Mesodermal cell (in vitro differentiated cells): Measurements from ENCODE around the gene LCN15.
"Not testable (repeated sequence)": the region's sequence is repeated elsewhere in the genome, so short reads cannot be mapped to it uniquely, and the experiment has no call there.

ENCODE experiments used
- H3K27ac ChIP-seq: 2 replicates; pipeline ENCODE4 v1.7.0; 2013; ENCODE audit warnings: mild to moderate bottlenecking, low read depth, low read length, moderate library complexity; ENCODE audit not compliant: severe bottlenecking
- H3K36me3 ChIP-seq: 2 replicates; pipeline ENCODE4 v1.7.1; 2013; ENCODE audit warnings: mild to moderate bottlenecking, low read length, moderate library complexity; ENCODE audit not compliant: control insufficient read depth, insufficient read depth
- H3K4me1 ChIP-seq: one replicate; pipeline ENCODE4 v1.7.1; 2013; ENCODE audit warnings: mild to moderate bottlenecking, low read length; ENCODE audit not compliant: insufficient read depth, control insufficient read depth, poor library complexity, severe bottlenecking
- H3K4me3 ChIP-seq: 2 replicates; pipeline ENCODE4 v1.7.0; 2013; ENCODE audit warnings: low read length, control low read depth, mild to moderate bottlenecking; ENCODE audit not compliant: insufficient read depth, poor library complexity, severe bottlenecking; ENCODE audit errors: extremely low read depth
- H3K9me3 ChIP-seq: 2 replicates; pipeline ENCODE4 v1.7.1; 2013; ENCODE audit warnings: mild to moderate bottlenecking, low read length, moderate library complexity; ENCODE audit not compliant: control insufficient read depth
- WGBS, 2 experiments: methylation state at CpG; one replicate each; pipeline ENCODE4 v1.1.5; 2013; ENCODE audit warnings: missing lambda C conversion rate in 2 of 2; ENCODE audit not compliant: insufficient coverage in 2 of 2; 5-methylcytosine and 5-hydroxymethylcytosine counted together

The LCN15 gene

DNA sequence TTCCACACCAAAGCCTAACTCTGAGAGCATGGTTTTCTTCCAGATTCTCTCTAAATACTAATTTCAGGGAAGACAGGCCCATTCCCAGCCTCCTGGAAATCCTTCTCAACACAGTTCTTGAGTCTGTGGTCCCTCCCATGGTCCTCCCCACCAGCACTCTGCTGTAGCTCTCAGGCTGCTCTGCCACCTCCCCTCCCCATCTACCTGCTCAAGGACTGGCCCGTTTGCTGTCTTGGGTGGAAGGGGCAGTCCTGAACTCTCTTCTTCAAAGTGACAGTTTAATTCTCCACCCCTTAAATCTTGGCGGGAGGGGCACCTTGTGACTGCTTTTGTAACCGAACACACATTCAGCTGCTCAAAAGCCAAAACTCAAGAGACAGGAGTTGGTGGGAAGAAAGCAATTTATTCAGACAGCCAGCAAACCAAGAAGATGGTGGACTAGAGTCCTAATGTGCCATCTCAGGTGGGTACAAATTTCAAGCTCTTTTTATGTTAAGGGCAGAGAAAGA is 7.6 kb upstream of the LCN15 start:
- WGBS, 2 experiments = 75 to 89% methylated on average over 1 to 3 of the region's 3 CpGs
- H3K4me1 ChIP-seq = no peaks in the 10 kb centered on the region
- H3K4me3 ChIP-seq = no peak overlapping the region

DNA sequence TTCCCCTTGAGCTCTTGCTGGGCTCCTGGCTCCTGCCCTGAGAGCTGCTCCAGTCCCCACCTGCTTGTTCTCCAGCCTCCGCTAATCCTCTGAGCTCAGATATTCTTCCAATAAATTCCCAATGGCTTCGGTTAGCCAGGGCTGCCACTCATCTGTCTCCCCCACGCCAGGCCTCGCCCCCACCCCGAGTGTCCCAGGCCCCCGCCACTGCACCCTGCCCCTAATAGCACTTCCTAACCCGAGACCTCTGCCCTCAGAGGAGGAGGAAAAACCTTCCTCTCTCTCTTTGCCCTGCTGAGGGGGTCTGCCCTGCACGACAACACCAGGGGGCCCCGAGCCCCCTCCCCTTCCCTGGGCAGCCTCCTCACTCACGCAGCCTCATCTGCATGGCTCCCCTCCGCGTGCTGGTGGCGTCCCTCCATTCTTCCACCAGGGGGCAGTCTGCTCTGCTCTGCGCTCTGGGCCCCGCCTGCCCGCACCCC is 5.4 kb upstream of the LCN15 start:
- H3K4me1 ChIP-seq = peaks cover 6% of the 10 kb centered on the region
- peaks cover 13% of the 10 kb centered on the region for H3K9me3 ChIP-seq
- no peaks in the 10 kb centered on the region for H3K36me3 ChIP-seq
- no peak overlapping the region for H3K4me3 ChIP-seq
- no peak overlapping the region for H3K27ac ChIP-seq
- WGBS, 2 experiments = 25 to 37% methylated on average over 1 to 5 of the region's 16 CpGs

More for the DNA sequence above, 7.6 kb upstream of the LCN15 start:
- Histone ChIP-seq H3K9me3 (peaks cover 13% of the 10 kb centered on the region), H3K36me3 (no peaks in the 10 kb centered on the region), H3K27ac (no peak overlapping the region)

DNA sequence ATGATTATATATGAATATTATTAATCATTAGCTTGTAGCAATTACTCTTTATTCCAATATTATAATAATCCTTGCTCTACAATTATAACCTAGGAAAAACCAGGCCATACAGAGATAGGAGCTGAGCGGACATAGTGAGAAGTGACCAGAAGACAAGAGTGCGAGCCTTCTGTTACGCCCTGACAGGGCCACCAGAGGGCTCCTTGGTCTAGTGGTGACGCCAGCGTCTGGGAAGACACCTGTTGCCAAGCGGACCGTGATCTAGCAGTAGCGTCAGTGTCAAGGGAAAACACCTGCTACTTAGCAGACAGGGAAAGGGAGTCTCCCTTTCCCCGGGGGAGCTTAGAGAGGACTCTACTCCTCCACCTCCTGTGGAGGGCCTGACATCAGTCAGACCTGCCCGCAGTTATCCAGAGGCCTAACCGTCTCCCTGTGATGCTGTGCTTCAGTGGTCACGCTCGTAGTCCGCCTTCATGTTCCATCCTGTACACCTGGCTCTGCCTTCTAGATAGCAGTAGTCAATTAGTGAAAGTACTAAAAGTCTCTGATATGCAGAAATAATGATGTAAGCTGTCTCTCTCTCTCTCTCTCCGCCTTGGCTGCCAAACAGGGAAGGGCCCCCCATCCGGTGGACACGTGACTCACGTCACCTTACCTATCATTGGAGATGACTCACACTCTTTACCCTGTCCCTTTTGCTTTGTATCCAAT is 2.2 kb upstream of the LCN15 start:
- H3K4me3 ChIP-seq, H3K9me3 ChIP-seq, H3K36me3 ChIP-seq, H3K4me1 ChIP-seq, H3K27ac ChIP-seq: not testable (repeated sequence)
- 51 to 76% methylated on average over 6 to 14 of the region's 18 CpGs for WGBS, 2 experiments

DNA sequence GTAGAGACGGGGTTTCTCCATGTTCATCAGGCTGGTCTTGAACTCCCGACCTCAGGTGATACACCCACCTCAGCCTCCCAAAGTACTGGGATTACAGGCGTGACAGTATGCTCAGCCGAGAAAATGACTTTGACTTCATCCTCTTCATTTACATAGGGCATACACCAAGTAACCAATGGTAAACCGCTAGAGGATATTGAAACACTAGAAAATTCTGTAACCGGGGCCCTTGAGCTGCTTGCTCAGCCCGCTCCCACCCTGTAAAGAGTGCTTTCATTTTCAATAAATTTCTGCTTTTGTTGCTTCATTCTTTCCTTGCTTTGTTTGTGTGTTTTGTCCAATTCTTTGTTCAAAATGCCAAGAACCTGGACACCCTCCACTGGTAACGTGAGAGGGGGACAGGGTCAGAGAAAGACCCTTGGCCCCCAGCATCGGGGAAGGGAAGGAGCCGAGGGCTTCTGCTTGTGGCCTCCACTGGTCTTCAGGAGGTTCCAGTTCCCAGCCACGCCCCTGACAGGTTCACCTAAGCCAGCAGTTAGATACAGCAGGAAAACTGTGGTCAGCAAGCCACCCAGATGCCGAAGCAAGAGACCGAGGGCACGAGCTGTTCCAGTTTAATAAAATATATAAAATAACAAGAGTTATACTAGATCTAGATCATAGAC is 1.6 kb upstream of the LCN15 start:
- H3K4me1 ChIP-seq, H3K4me3 ChIP-seq, H3K36me3 ChIP-seq, H3K27ac ChIP-seq, H3K9me3 ChIP-seq: not testable (repeated sequence)
- 91 to 92% methylated on average over 10 to 11 of the region's 14 CpGs for WGBS, 2 experiments

DNA sequence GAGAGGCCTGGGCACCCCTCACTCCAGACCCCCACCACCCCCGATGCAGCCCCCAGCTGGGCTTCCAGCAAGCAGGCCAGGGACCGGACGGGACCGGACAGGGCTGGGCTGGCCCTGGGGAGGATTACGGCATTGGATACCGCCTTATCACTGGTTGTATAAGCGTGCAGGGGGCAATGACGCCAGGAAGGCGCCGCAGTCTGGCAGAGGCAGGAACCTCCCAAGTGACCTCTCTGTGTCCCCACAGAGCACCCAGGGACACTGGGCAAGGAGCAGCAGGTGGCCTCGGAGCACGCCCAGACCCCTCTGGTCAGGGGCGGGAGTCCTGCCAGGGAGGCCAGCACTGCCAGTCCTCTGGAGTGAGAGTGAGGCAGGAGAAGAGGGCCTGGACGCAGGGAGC is 723 bp upstream of the LCN15 start:
- no peak overlapping the region for H3K4me3 ChIP-seq
- H3K4me1 ChIP-seq = peaks cover 12% of the 10 kb centered on the region
- no peak overlapping the region for H3K27ac ChIP-seq
- H3K36me3 ChIP-seq = no peaks in the 10 kb centered on the region
- WGBS, 2 experiments = 90 to 96% methylated on average over 12 to 14 of the region's 14 CpGs
- no peaks in the 10 kb centered on the region for H3K9me3 ChIP-seq

DNA sequence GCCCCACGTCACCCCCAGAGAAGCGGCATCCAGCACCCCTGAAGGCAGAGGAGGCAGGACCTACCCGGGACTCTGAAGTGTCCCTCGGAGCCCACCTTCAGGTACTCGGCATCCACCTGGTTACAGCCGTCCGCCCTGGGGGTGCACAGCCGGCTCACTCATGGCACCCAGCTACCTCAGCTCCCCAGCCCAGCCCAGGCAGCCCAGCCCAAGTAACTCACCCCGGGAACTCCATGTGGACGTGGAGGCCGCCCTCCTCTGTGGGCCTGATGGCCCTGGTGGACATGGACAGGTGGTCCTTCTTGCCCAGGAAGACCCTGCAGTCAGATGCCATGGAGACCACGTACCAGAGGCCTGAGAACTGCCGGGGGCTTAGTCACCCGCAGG is 676 bp downstream of the LCN15 start:
- peaks cover 12% of the 10 kb centered on the region for H3K4me1 ChIP-seq
- no peaks in the 10 kb centered on the region for H3K36me3 ChIP-seq
- no peak overlapping the region for H3K4me3 ChIP-seq
- 88 to 93% methylated on average over 10 to 14 of the region's 14 CpGs for WGBS, 2 experiments
- H3K9me3 ChIP-seq = no peaks in the 10 kb centered on the region
- H3K27ac ChIP-seq = no peak overlapping the region

DNA sequence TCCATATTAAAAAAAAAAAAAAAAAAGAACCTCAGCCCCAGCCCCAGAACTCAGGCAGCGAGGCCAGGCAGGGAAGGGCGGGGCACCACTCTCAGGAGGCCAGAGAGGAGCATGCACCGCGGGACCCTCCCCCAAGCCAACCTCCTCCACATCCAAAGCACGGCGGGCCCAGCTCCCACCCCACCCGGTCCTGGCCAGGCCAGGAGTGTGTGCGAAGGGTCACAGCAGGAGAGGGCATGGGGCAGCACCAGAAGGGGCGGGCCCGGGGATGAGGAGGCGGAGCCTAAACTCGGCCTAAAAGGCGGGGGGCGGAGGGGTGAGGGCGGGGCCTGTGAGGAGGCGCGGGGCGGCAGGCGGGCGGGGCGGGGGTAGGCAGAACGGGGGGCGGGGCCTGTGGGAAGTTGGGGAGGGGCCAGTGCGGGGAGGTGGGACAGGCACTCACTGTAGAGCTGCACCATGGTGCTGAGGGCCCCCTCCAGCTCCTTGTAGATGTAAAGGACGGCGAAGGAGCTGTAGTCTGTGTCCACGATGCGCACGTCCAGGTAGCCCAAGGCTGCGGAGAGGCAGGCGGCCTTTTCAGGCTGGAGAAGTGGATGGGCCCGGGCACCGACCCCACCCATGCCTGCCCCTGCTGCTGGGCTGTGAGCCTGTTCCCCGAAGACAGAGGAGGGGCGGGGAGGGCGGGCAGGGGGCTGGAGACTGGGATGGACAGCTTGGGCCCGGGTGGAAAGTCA is 1.2 kb downstream of the LCN15 start:
- 36 to 38% methylated on average over 11 to 14 of the region's 37 CpGs for WGBS, 2 experiments
- Histone ChIP-seq H3K27ac (no peak overlapping the region), H3K4me3 (no peak overlapping the region)

DNA sequence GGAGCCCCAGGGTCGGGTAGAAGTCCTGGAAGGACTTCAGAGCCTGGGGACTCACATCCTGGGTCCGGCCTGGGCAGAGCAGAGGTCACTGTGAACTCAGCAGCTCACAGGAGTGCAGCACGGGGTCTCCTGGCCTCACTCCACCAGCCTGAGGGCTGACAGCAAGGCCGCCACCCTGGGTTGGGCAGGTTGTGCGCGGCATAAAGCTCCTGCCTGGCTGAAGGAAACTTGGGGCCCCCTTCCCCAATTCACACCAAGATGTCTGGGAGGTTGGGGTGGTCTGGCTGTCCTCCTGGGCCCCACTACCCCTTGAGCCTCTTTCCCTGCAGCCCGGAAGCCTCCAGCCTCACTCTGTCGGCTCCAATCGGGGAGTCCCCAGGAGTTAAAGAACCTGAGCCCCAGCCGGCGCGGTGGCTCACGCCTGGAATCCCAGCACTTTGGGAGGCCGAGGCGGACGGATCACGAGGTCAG is 2.1 kb downstream of the LCN15 start:
- peaks cover 12% of the 10 kb centered on the region for H3K4me1 ChIP-seq
- H3K36me3 ChIP-seq = no peaks in the 10 kb centered on the region
- no peaks in the 10 kb centered on the region for H3K9me3 ChIP-seq
- 90 to 94% methylated on average over 3 to 13 of the region's 17 CpGs for WGBS, 2 experiments
- H3K27ac ChIP-seq = no peak overlapping the region
- no peak overlapping the region for H3K4me3 ChIP-seq

More for the DNA sequence above, 1.2 kb downstream of the LCN15 start:
- Histone ChIP-seq H3K9me3 (no peaks in the 10 kb centered on the region), H3K4me1 (peaks cover 12% of the 10 kb centered on the region), H3K36me3 (no peaks in the 10 kb centered on the region)

DNA sequence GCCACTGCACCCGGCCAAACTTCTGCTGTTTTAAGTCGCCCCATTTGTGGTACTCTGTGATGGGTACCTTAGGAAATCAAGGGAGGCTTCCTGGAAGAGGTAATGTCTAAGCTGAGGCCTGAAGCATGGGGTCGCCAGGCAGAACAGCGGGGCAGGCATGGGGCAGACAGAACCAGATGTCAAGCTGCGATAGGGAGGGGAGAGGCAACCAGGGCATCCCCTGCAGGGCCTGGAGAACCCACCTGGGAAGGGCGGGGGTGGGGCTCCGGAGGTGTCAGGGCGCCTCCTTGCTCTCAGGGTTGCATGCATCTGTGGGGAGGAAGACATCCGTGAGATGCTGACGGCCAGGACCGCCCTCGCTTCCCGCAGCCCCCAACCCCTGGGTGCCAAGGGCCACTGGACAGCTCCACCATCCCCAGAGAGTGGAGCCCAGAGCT is 2.8 kb downstream of the LCN15 start:
- Histone ChIP-seq H3K4me3 (no peak overlapping the region), H3K36me3 (no peaks in the 10 kb centered on the region), H3K27ac (no peak overlapping the region), H3K9me3 (no peaks in the 10 kb centered on the region), H3K4me1 (peaks cover 12% of the 10 kb centered on the region)
- WGBS, 2 experiments = 90 to 93% methylated on average over 11 to 13 of the region's 13 CpGs

DNA sequence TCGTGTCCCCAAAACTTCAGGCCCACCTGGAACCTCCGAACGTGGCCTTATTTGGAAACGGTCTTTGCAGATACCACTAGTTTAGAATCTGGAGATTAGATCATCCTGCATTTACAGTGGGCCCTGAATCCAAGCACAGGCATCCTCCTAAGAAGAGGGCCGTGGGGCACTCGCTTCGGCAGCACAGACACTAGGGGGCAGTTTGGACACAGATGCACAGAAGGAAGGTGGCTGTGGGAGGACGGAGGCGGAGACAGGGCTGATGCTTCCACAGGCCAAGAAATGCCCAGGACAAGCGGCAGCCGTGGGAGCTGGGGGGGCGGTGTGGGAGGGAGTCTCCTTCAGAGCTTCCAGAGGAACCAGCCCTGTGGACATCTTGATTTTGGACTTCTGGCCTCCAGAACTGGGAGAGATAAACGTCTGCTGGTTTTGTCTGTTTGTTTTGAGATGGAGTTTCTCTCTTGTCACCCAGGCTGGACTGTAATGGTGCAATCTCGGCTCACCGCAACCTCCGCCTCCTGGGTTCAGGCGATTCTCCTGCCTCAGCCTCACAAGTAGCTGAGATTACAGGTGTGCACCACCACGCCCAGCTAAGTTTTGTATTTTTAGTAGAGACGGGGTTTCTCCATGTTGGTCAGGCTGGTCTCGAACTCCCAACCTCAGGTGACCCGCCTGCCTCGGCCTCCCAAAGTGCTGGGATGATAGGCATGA is 3.3 kb downstream of the LCN15 start:
- not testable (repeated sequence) for H3K27ac ChIP-seq, H3K4me3 ChIP-seq, H3K9me3 ChIP-seq, H3K36me3 ChIP-seq
- WGBS, 2 experiments = 75 to 77% methylated on average over 19 to 21 of the region's 22 CpGs
- peaks cover 12% of the 10 kb centered on the region for H3K4me1 ChIP-seq
